Peyer's patch (tissue), 4 donors: ENCODE results near the gene TRAPPC13. TPM values are rescaled to one million over a fixed set of nuclear protein-coding genes. Genes with fewer than 3 reads are reported as not detected.
"Not testable (repeated sequence)": the region's sequence is repeated elsewhere in the genome, so short reads cannot be mapped to it uniquely, and the experiment has no call there.

Source experiments
- DNase-seq, 3 donors: peaks; one replicate each; pipeline ENCODE4 v3.0.0-alpha.2; 2017 to 2019
- H3K27ac ChIP-seq, 4 donors: fragments of 200-600 bp; sonication (generic); one replicate each; pipeline ENCODE4 v1.5.1; 2016 to 2019
- H3K27me3 ChIP-seq, 2 donors: fragments of 200-600 bp; sonication (generic); one replicate each; pipeline ENCODE4 v1.5.1; 2019
- H3K36me3 ChIP-seq, 3 donors: fragments of 200-600 bp; sonication (generic); one replicate each; pipeline ENCODE4 v1.5.1; 2016 to 2019
- H3K4me1 ChIP-seq, 4 donors: fragments of 200-600 bp; sonication (generic); one replicate each; pipeline ENCODE4 v1.5.1; 2016 to 2019
- H3K4me3 ChIP-seq, 4 donors: fragments of 200-600 bp; sonication (generic); 1 replicate in 3 of 4; 2 replicates in 1 of 4; pipeline ENCODE4 v1.5.1; 2016 to 2019; ENCODE audit warnings: mild to moderate bottlenecking in 1 of 4
- H3K9me3 ChIP-seq, 4 donors: fragments of 200-600 bp; sonication (generic); one replicate each; pipeline ENCODE4 v1.5.1; 2016 to 2019; ENCODE audit warnings: mild to moderate bottlenecking in 1 of 4
- CTCF ChIP-seq, 6 experiments: fragments of 450-650 bp in 4 of 6; fragments of 200-600 bp in 2 of 6; sonication (generic) in 1 of 6; IDR thresholded peaks; one replicate each; pipeline ENCODE4 v1.5.1; 2017 to 2019; ENCODE audit warnings: antibody characterized with exemption in 6 of 6, mild to moderate bottlenecking in 3 of 6, moderate library complexity in 1 of 6
- POLR2A ChIP-seq, 2 donors: fragments of 450-650 bp; IDR thresholded peaks; one replicate each; pipeline ENCODE4 v1.5.1; 2017; ENCODE audit warnings: antibody characterized with exemption in 2 of 2, mild to moderate bottlenecking in 2 of 2, moderate library complexity in 2 of 2
- total RNA-seq, 4 donors: library from RNA; depleted of rRNA; stranded (reverse); fragments of >200 nt; gene quantifications; one replicate each; pipeline ENCODE4 v1.1.0, GENCODE V29; 2016

TRAPPC13 gene
- total RNA-seq, 4 donors from 2014 or later, result 19.0 to 27.1 (median 24.9) TPM

DNA sequence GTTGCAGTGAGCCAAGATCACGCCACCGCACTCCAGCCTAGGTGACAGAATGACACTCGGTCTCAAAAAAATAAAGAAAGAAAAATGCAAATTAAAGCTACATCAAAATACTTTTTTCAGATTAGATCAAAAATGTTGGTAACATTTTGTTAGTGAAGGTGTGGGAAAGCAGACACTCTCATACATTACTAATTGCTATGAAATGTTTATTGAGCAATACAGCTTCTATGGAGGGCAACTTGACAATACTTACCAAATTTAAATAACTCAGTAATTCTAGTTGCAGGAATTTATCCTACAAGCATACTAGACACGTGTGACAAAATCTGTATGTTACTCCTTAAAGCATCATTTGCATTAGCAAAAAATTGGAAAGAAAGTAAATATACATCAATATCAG, 4.8 kb upstream of the TRAPPC13 start:
- peaks cover 0 to 13% (median 0%) of the 10 kb centered on the region in 3 donors for H3K36me3 ChIP-seq
- H3K27ac ChIP-seq, result no peak overlapping the region
- H3K4me1 ChIP-seq, result peaks cover 0 to 17% (median 6%) of the 10 kb centered on the region in 4 donors
- H3K4me3 ChIP-seq, result no peak overlapping the region
- DNase-seq, result no peak
- no peaks in the 10 kb centered on the region for H3K27me3 ChIP-seq
- no peaks in the 10 kb centered on the region for H3K9me3 ChIP-seq
- TF ChIP-seq POLR2A (IDR thresholded peaks at IDR 0.05) (no peak), CTCF (IDR thresholded peaks at IDR 0.05) (no peak)

DNA sequence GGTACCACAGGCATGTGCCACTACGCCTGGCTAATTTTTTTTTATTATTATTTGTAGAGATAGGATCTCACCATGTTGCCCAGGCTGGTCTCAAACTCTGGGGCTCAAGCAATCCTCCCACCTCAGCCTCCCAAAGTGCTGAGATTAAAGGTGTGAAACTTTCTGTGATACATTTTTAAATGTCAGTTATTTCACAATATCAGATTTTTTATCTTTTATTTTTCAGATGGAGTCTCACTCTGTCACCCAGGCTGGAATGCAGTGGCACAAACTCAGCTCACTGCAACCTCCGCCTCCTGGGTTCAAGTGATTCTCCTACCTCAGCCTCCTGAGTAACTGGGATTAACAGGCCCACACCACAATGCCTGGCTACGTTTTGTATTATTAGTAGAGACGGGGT, 2.9 kb upstream of the TRAPPC13 start:
- H3K36me3 ChIP-seq, H3K27ac ChIP-seq, DNase-seq, H3K9me3 ChIP-seq, H3K27me3 ChIP-seq, H3K4me3 ChIP-seq: not testable (repeated sequence)
- H3K4me1 ChIP-seq, result peaks cover 0 to 32% (median 10%) of the 10 kb centered on the region in 4 donors

- H3K9me3 ChIP-seq, result no peaks in the 10 kb centered on the region
- peak overlapping the region; percentile 65 to 96 (median 76) for H3K4me3 ChIP-seq
- H3K4me1 ChIP-seq, result peaks cover 0 to 32% (median 10%) of the 10 kb centered on the region in 4 donors
- DNase-seq, result no peak
- no peaks in the 10 kb centered on the region for H3K27me3 ChIP-seq
- H3K36me3 ChIP-seq, result no peaks in the 10 kb centered on the region
- H3K27ac ChIP-seq, result peak overlapping the region in 3 of 4 donors; percentile 77 to 91 (median 82)
- no peak for TF ChIP-seq CTCF (IDR thresholded peaks at IDR 0.05)
- no peak for TF ChIP-seq POLR2A (IDR thresholded peaks at IDR 0.05)
Measured at GRCh38 chr5:65623482-65623881, 1.3 kb upstream of the TRAPPC13 start.

DNA sequence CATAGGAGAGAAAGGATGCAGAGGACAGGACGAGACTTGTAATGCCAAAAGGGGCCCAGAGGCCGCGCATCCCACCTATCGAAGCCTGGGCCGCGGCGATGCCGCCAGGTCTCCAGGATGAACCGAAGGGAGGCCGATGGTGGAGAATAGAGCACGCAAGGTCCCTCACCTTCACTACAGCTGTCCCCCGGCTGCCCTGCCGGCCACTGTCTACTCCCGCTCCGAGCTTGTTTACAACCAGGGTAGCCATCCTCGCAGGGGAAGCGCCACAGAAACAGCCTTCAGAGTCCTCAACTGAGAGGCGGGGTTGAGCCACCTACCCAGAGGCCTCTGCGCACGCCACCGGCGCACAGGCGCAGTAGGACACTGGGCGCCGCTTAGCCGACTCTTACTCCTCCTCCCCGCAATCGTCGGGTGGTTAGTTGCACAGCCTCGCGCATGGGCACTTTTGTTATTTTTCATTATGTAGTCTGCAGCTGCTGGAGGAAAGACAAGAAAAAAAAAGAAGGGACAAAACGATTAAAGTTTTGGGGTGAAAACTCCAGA, 729 bp upstream of the TRAPPC13 start, which contains the start of gene TRIM23:
Gene TRIM23, minus strand, starts transcription at position 309 of the 546 bp plus-strand sequence. Its CDS starts 59 bp downstream, at position 250.
- peaks cover 0 to 32% (median 10%) of the 10 kb centered on the region in 4 donors for H3K4me1 ChIP-seq
- H3K27ac ChIP-seq, result peak within 1 kb of the TSS; percentile 76 to 91 (median 80)
- peak; percentile 89 to 97 (median 90) for DNase-seq
- peak within 1 kb of the TSS; percentile 65 to 96 (median 76) for H3K4me3 ChIP-seq
- H3K27me3 ChIP-seq, result no peaks in the 10 kb centered on the region
- H3K36me3 ChIP-seq, result peaks cover 0 to under 1% (median 0%) of the 10 kb centered on the region in 3 donors
- no peaks in the 10 kb centered on the region for H3K9me3 ChIP-seq
- peak in 1 of 2 donors; percentile 34 for TF ChIP-seq POLR2A (IDR thresholded peaks at IDR 0.05)
- peak in 1 of 6 experiments; percentile 13 for TF ChIP-seq CTCF (IDR thresholded peaks at IDR 0.05)

- H3K27ac ChIP-seq, result no peak overlapping the region
- no peak for TF ChIP-seq CTCF (IDR thresholded peaks at IDR 0.05)
- no peak for TF ChIP-seq POLR2A (IDR thresholded peaks at IDR 0.05)
- peak overlapping the region; percentile 65 to 96 (median 76) for H3K4me3 ChIP-seq
- H3K4me1 ChIP-seq, result peaks cover 0 to 32% (median 10%) of the 10 kb centered on the region in 4 donors
- H3K27me3 ChIP-seq, result no peaks in the 10 kb centered on the region
- DNase-seq, result no peak
- H3K9me3 ChIP-seq, result no peaks in the 10 kb centered on the region
- peaks cover 0 to 11% (median 0%) of the 10 kb centered on the region in 3 donors for H3K36me3 ChIP-seq
Measured at GRCh38 chr5:65625743-65626142, 916 bp downstream of the TRAPPC13 start.

- Histone ChIP-seq H3K27ac (no peak overlapping the region), H3K9me3 (no peaks in the 10 kb centered on the region), H3K4me1 (peaks cover 0 to 8% (median 1%) of the 10 kb centered on the region in 4 donors), H3K4me3 (no peak overlapping the region), H3K36me3 (peaks cover 0 to 17% (median 0%) of the 10 kb centered on the region in 3 donors), H3K27me3 (no peaks in the 10 kb centered on the region)
- TF ChIP-seq POLR2A (IDR thresholded peaks at IDR 0.05), result no peak
- no peak for TF ChIP-seq CTCF (IDR thresholded peaks at IDR 0.05)
- no peak for DNase-seq
Measured at GRCh38 chr5:65630981-65631380, 6.2 kb downstream of the TRAPPC13 start.
